B cell (primary cell): Measurements from ENCODE around the gene ZNF366. TPM values are rescaled to one million over a fixed set of nuclear protein-coding genes. Genes with fewer than 3 reads are reported as not detected.

Experiments used
- ATAC-seq: fragments of 200-7000 bp; cut with Tn5 transposase; one replicate; pipeline ENCODE4 v1.10.0; 2021; ENCODE audit warnings: low read depth, mild to moderate bottlenecking, moderate number of reproducible peaks, moderate library complexity
- CTCF ChIA-PET: fragments of 350-600 bp; sonication (Branson Sonifier 250); formaldehyde crosslinking; loops from one replicate; lab custom pipeline; 2021; ENCODE audit warnings: antibody characterized with exemption, inconsistent platforms; lab: Charles Lee
- POLR2A ChIA-PET: fragments of 350-600 bp; sonication (Branson Sonifier 250); formaldehyde crosslinking; loops from one replicate; lab custom pipeline; 2021; ENCODE audit warnings: antibody characterized with exemption; lab: Charles Lee
- DNase-seq: peaks from one replicate; pipeline ENCODE4 v3.0.0; 2013
- H2AFZ ChIP-seq: 2 replicates; pipeline ENCODE4 v1.6.1; 2012; ENCODE audit warnings: mild to moderate bottlenecking, low read depth, low read length; ENCODE audit not compliant: insufficient read depth, poor library complexity, severe bottlenecking
- H3K27ac ChIP-seq, 2 donors: 1 replicate in 1 of 2; 2 replicates in 1 of 2; pipeline ENCODE4 v1.5.1; 2012 to 2013; ENCODE audit warnings: low read length in 2 of 2, mild to moderate bottlenecking in 2 of 2, moderate library complexity in 1 of 2
- H3K27me3 ChIP-seq, 4 experiments: fragments of 200-600 bp in 1 of 4; sonication (generic) in 1 of 4; replicated peaks in 1 of 4; 1 replicate in 2 of 4; 2 replicates in 2 of 4; pipeline versions ENCODE4 v1.6.1 to v1.7.0; 2013 to 2016; ENCODE audit warnings: low read length in 3 of 4, mild to moderate bottlenecking in 2 of 4, mixed read lengths in 1 of 4, moderate library complexity in 1 of 4; ENCODE audit not compliant: insufficient read depth in 4 of 4, control insufficient read depth in 3 of 4; ENCODE audit errors: control extremely low read depth in 1 of 4
- H3K36me3 ChIP-seq, 2 experiments: replicated peaks in 1 of 2; 1 replicate in 1 of 2; 2 replicates in 1 of 2; pipeline versions ENCODE4 v1.6.1 to v1.7.1; 2013; ENCODE audit warnings: low read length in 1 of 2; ENCODE audit not compliant: insufficient read depth in 2 of 2, control insufficient read depth in 1 of 2; ENCODE audit errors: control extremely low read depth in 1 of 2, extremely low read depth in 1 of 2
- H3K4me1 ChIP-seq, 2 donors: fragments of 200-600 bp in 1 of 2; sonication (generic) in 1 of 2; 1 replicate in 1 of 2; 2 replicates in 1 of 2; pipeline versions ENCODE4 v1.5.1 to v1.6.1; 2013 to 2017; ENCODE audit warnings: low read length in 2 of 2; ENCODE audit not compliant: control insufficient read depth in 2 of 2, insufficient read depth in 2 of 2
- H3K4me2 ChIP-seq: replicated peaks from 2 replicates; pipeline ENCODE3; 2012; ENCODE audit warnings: mild to moderate bottlenecking, low read depth, low read length; ENCODE audit not compliant: poor library complexity, severe bottlenecking
- H3K4me3 ChIP-seq, 5 experiments: fragments of 200-600 bp in 1 of 5; sonication (generic) in 1 of 5; 1 replicate in 3 of 5; 2 replicates in 2 of 5; pipeline versions ENCODE4 v1.5.1 to v1.7.0; 2011 to 2016; ENCODE audit warnings: low read length in 4 of 5, mild to moderate bottlenecking in 4 of 5, low read depth in 2 of 5, control low read depth in 1 of 5, moderate library complexity in 1 of 5; ENCODE audit not compliant: insufficient read depth in 1 of 5; ENCODE audit errors: control extremely low read depth in 1 of 5, extremely low read depth in 1 of 5
- H3K79me2 ChIP-seq: fragments of 200-600 bp; sonication (generic); one replicate; pipeline ENCODE4 v1.6.0; 2016; ENCODE audit warnings: low read length; ENCODE audit not compliant: control insufficient read depth, insufficient read depth
- H3K9ac ChIP-seq: fragments of 200-600 bp; sonication (generic); 2 replicates; pipeline ENCODE4 v1.6.1; 2017; ENCODE audit warnings: mild to moderate bottlenecking, low read length, moderate library complexity
- H3K9me3 ChIP-seq, 3 donors: one replicate each; pipeline versions ENCODE4 v1.6.1 to v1.7.1; 2013; ENCODE audit warnings: low read length in 2 of 3; ENCODE audit not compliant: control insufficient read depth in 2 of 3, insufficient read depth in 1 of 3; ENCODE audit errors: control extremely low read depth in 1 of 3
- H4K20me1 ChIP-seq: 2 replicates; pipeline ENCODE4 v1.6.0; 2012; ENCODE audit warnings: mild to moderate bottlenecking, low read length; ENCODE audit not compliant: insufficient read depth, control insufficient read depth, poor library complexity, severe bottlenecking
- H3K27ac Mint-ChIP-seq: one replicate; pipeline ENCODE4 v1.8.0; 2021; ENCODE audit warnings: mixed read lengths
- H3K27me3 Mint-ChIP-seq: one replicate; pipeline ENCODE4 v1.8.0; 2021; ENCODE audit warnings: mixed read lengths
- H3K4me1 Mint-ChIP-seq: one replicate; pipeline ENCODE4 v1.8.0; 2021; ENCODE audit warnings: mixed read lengths
- H3K4me3 Mint-ChIP-seq: one replicate; pipeline ENCODE4 v1.8.0; 2021; ENCODE audit warnings: mixed read lengths
- H3K9me3 Mint-ChIP-seq: one replicate; pipeline ENCODE4 v1.8.0; 2022; ENCODE audit warnings: mixed read lengths; ENCODE audit not compliant: insufficient read depth
- EZH2 ChIP-seq: IDR thresholded peaks from 2 replicates; pipeline ENCODE4 v1.6.1; 2012; ENCODE audit warnings: borderline replicate concordance, low read depth, mild to moderate bottlenecking, moderate library complexity, low read length; ENCODE audit not compliant: insufficient read depth, poor library complexity, severe bottlenecking
- WGBS: methylation state at CpG from one replicate; pipeline ENCODE4 v1.1.5; 2013; ENCODE audit warnings: missing lambda C conversion rate; ENCODE audit not compliant: insufficient coverage; 5-methylcytosine and 5-hydroxymethylcytosine counted together
- intact Hi-C: fragments of 100-400 bp; cut with micrococcal nuclease; formaldehyde crosslinking; loops from one replicate; pipeline ENCODE4 v1.10.0; 2022
- polyA plus RNA-seq: library from polyadenylated mRNA; depleted of rRNA; stranded (reverse); fragments of >200 nt; gene quantifications from 2 replicates; pipeline ENCODE4 v1.2.3, GENCODE V29; 2012
- total RNA-seq, 2 donors: library from RNA; stranded (reverse); fragments of 120-200 nt in 1 of 2; gene quantifications; 1 replicate in 1 of 2; 2 replicates in 1 of 2; pipeline versions ENCODE4 v1.2.3 to v1.2.4, GENCODE V29; 2013 to 2022
- TF ChIP-seq, protein P1 (sequence below): fragments of 200-600 bp; IDR thresholded peaks from one replicate; pipeline ENCODE4 v1.8.0; 2022; ENCODE audit warnings: antibody characterized with exemption, mild to moderate bottlenecking

The ZNF366 gene
- total and polyA plus RNA-seq, 2 donors (not counting 1 experiment from before 2014, with no cell fraction given): 0.03 TPM; not detected in 1

DNA sequence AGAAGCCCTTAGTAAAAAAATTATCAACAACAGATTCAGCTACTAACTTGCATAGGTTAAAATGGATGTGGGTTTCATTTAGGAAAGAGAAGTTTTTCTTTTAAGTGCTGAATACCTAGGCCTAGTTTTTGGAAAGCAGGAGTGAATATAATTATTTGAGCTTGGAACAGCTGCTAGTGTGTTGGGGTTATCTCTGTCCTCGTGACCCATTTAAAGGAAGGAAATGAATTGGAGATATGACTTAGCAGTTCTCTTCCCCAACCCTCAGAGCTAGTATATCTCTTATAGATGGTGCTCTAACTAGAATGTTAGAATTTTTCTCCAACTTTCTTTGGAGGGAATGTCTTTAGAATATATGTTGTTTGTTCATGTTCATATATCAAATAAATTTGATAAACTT is 38.6 kb downstream of the ZNF366 start:
- H3K27me3 Mint-ChIP-seq: peaks cover 18% of the 10 kb centered on the region

DNA sequence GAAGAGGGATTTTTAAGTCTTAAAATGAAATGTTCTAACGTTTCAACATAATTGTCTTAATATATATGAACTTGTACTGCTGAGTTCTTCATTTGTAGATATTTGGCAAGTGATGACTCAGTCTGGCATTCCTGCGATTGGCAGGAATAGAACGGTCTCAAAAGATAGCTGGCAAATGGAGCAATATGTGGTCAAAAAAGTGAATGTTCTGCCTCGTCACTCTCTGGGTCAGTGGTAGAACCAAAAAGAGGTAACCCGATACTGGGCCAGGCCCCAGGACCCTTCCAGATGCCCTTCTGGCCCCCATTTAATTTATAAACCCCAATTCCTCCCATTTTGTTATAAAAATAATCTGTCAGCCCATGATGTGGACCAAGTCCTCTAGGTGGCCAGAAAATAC is 39.2 kb downstream of the ZNF366 start:
- no peak overlapping the region for H2AFZ ChIP-seq
- Mint-ChIP-seq H3K27ac (no peak overlapping the region), H3K27me3 (peaks cover 16% of the 10 kb centered on the region), H3K4me1 (peaks cover 11% of the 10 kb centered on the region), H3K4me3 (no peak overlapping the region), H3K9me3 (no peaks in the 10 kb centered on the region)
- DNase-seq: no peak
- no peak overlapping the region for H3K27ac ChIP-seq
- CTCF ChIA-PET: no interaction called here
- H3K9ac ChIP-seq: no peak overlapping the region
- peaks cover 9% of the 10 kb centered on the region in 2 donors for H3K4me1 ChIP-seq
- H3K27me3 ChIP-seq: no peaks in the 10 kb centered on the region
- H3K9me3 ChIP-seq: no peaks in the 10 kb centered on the region
- POLR2A ChIA-PET: no interaction called here
- H3K79me2 ChIP-seq: no peaks in the 10 kb centered on the region
- H3K36me3 ChIP-seq: no peaks in the 10 kb centered on the region
- WGBS: 93% methylated on average over 3 of the region's 5 CpGs
- ATAC-seq: no peak
- H3K4me3 ChIP-seq: no peak overlapping the region
- H4K20me1 ChIP-seq: no peaks in the 10 kb centered on the region
- TF ChIP-seq EZH2: no peak
- TF ChIP-seq, protein P1, sequence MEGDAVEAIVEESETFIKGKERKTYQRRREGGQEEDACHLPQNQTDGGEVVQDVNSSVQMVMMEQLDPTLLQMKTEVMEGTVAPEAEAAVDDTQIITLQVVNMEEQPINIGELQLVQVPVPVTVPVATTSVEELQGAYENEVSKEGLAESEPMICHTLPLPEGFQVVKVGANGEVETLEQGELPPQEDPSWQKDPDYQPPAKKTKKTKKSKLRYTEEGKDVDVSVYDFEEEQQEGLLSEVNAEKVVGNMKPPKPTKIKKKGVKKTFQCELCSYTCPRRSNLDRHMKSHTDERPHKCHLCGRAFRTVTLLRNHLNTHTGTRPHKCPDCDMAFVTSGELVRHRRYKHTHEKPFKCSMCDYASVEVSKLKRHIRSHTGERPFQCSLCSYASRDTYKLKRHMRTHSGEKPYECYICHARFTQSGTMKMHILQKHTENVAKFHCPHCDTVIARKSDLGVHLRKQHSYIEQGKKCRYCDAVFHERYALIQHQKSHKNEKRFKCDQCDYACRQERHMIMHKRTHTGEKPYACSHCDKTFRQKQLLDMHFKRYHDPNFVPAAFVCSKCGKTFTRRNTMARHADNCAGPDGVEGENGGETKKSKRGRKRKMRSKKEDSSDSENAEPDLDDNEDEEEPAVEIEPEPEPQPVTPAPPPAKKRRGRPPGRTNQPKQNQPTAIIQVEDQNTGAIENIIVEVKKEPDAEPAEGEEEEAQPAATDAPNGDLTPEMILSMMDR: no peak
- intact Hi-C loops: no loop called here
- H3K4me2 ChIP-seq: no peak overlapping the region

More for the DNA sequence above, 38.6 kb downstream of the ZNF366 start:
- Mint-ChIP-seq H3K27ac (no peak overlapping the region), H3K4me3 (no peak overlapping the region), H3K4me1 (peaks cover 11% of the 10 kb centered on the region), H3K9me3 (no peaks in the 10 kb centered on the region)
- H3K4me2 ChIP-seq: no peak overlapping the region
- ATAC-seq (no peak), DNase-seq (no peak)
- CTCF ChIA-PET: no interaction called here
- intact Hi-C loops: no loop called here
- POLR2A ChIA-PET: no interaction called here
- H3K27me3 ChIP-seq: no peaks in the 10 kb centered on the region
- H4K20me1 ChIP-seq: no peaks in the 10 kb centered on the region
- no peaks in the 10 kb centered on the region for H3K36me3 ChIP-seq
- H2AFZ ChIP-seq: no peak overlapping the region
- H3K4me1 ChIP-seq: peaks cover 9% of the 10 kb centered on the region in 2 donors
- no peak overlapping the region for H3K9ac ChIP-seq
- no CpG with 5 or more reads among the region's 1 CpG for WGBS
- H3K9me3 ChIP-seq: no peaks in the 10 kb centered on the region
- no peak overlapping the region for H3K27ac ChIP-seq
- H3K4me3 ChIP-seq: no peak overlapping the region
- TF ChIP-seq, protein P1: no peak
- no peak for TF ChIP-seq EZH2
- no peaks in the 10 kb centered on the region for H3K79me2 ChIP-seq
